Activated CD4-positive, alpha-beta memory T cell treated with anti-CD3 and anti-CD28 coated beads for 36 hours (primary cell): ENCODE results near the gene FUT6. TPM values are rescaled to one million over a fixed set of nuclear protein-coding genes. Genes with fewer than 3 reads are reported as not detected.
"Not testable (repeated sequence)": the region's sequence is repeated elsewhere in the genome, so short reads cannot be mapped to it uniquely, and the experiment has no call there.

Source experiments
- CTCF ChIA-PET: fragments of 350-600 bp; sonication (Branson Sonifier 250); formaldehyde crosslinking; loops from one replicate; lab custom pipeline; 2021; ENCODE audit warnings: antibody characterized with exemption, inconsistent platforms; lab: Charles Lee
- POLR2A ChIA-PET: fragments of 350-600 bp; sonication (Branson Sonifier 250); formaldehyde crosslinking; loops from one replicate; lab custom pipeline; 2021; ENCODE audit warnings: antibody characterized with exemption; lab: Charles Lee
- DNase-seq: peaks from one replicate; pipeline ENCODE4 v3.0.0-alpha.2; 2020
- H3K27ac Mint-ChIP-seq: one replicate; pipeline ENCODE4 v1.8.0; 2021; ENCODE audit warnings: mixed read lengths
- H3K27me3 Mint-ChIP-seq: one replicate; pipeline ENCODE4 v1.8.0; 2021; ENCODE audit warnings: mixed read lengths
- H3K36me3 Mint-ChIP-seq: one replicate; pipeline ENCODE4 v1.8.0; 2021; ENCODE audit warnings: mixed read lengths
- H3K4me1 Mint-ChIP-seq: one replicate; pipeline ENCODE4 v1.8.0; 2021; ENCODE audit warnings: low read depth, mixed read lengths
- H3K4me3 Mint-ChIP-seq: one replicate; pipeline ENCODE4 v1.8.0; 2021; ENCODE audit warnings: mild to moderate bottlenecking, mixed read lengths
- H3K9me3 Mint-ChIP-seq: one replicate; pipeline ENCODE4 v1.8.0; 2021; ENCODE audit warnings: mixed read lengths
- intact Hi-C: fragments of 100-400 bp; cut with micrococcal nuclease; formaldehyde crosslinking; loops from one replicate; pipeline ENCODE4 v1.15.1; 2023
- total RNA-seq, 2 experiments: library from RNA; stranded (reverse); gene quantifications; one replicate each; pipeline ENCODE4 v1.2.3, GENCODE V29; 2021

Gene FUT6
- total RNA-seq, 2 experiments from 2014 or later, result not detected

GRCh38 chr19:5786593-5787408, 52.7 kb downstream of the FUT6 start:
- no peak overlapping the region for H3K4me3 Mint-ChIP-seq
- POLR2A ChIA-PET, result no interaction called here
- no peak overlapping the region for H3K27ac Mint-ChIP-seq
- no peaks in the 10 kb centered on the region for H3K9me3 Mint-ChIP-seq
- H3K4me1 Mint-ChIP-seq, result peaks cover 9% of the 10 kb centered on the region
- peaks cover 35% of the 10 kb centered on the region for H3K36me3 Mint-ChIP-seq
- CTCF ChIA-PET, result no interaction called here
- intact Hi-C loops, result no loop called here
- no peak for DNase-seq
- H3K27me3 Mint-ChIP-seq, result no peaks in the 10 kb centered on the region

DNA sequence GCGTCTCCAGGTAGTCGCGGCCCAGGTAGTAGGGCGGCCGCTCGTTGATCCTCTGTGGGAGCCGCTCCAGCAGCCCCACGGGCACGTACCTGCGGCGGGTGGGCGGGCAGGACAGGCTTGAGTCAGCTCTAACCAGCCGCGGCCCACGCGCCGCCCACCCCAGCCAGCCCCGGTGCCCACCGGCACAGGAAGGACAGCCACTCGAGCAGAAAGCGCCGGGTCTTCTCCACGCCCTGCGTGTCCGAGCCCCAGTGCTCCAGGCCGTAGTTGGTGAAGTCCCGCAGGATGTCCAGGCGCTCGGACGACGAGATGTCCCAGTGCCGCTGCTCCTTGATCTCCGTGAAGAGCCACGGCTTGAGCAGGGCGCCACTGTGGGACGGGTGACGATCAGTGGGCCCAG, 54.1 kb downstream of the FUT6 start:
- Mint-ChIP-seq H3K4me3 (no peak overlapping the region), H3K9me3 (no peaks in the 10 kb centered on the region), H3K27me3 (no peaks in the 10 kb centered on the region), H3K4me1 (peaks cover 5% of the 10 kb centered on the region), H3K27ac (no peak overlapping the region), H3K36me3 (peaks cover 31% of the 10 kb centered on the region)
- DNase-seq, result no peak
- ChIA-PET POLR2A (no interaction called here), CTCF (no interaction called here)
- intact Hi-C loops, result no loop called here

GRCh38 chr19:5784581-5785147, 54.8 kb downstream of the FUT6 start, which contains the start of gene PRR22:
Gene PRR22, minus strand, starts transcription at chr19:5784746. Its CDS starts 86 bp downstream, at chr19:5784660.
- peaks cover 24% of the 10 kb centered on the region for H3K36me3 Mint-ChIP-seq
- POLR2A ChIA-PET, result no interaction called here
- CTCF ChIA-PET, result no interaction called here

GRCh38 chr19:5782945-5783919, 56.3 kb downstream of the FUT6 start:
- ChIA-PET CTCF (interaction anchor here (0.8 to 1.1 kb wide), 2 partner anchors 21 to 93 kb away, joined by 3 read pairs; no protein-coding TSS in a partner anchor), POLR2A (interaction anchor here (0.7 kb wide), 1 partner anchor 93 kb away, joined by 3 read pairs; the partner anchor contains the start of gene RPL36)
- no peaks in the 10 kb centered on the region for H3K27me3 Mint-ChIP-seq
- H3K27ac Mint-ChIP-seq, result no peak overlapping the region
- H3K4me3 Mint-ChIP-seq, result no peak overlapping the region
- DNase-seq, result no peak
- H3K36me3 Mint-ChIP-seq, result peaks cover 19% of the 10 kb centered on the region
- H3K9me3 Mint-ChIP-seq, result no peaks in the 10 kb centered on the region
- intact Hi-C loops, result no loop called here
- H3K4me1 Mint-ChIP-seq, result no peaks in the 10 kb centered on the region

More at GRCh38 chr19:5784581-5785147, 54.8 kb downstream of the FUT6 start, which contains the start of gene PRR22:
- intact Hi-C loops, result no loop called here
- DNase-seq, result no peak
- H3K9me3 Mint-ChIP-seq, result no peaks in the 10 kb centered on the region
- H3K4me1 Mint-ChIP-seq, result no peaks in the 10 kb centered on the region
- H3K4me3 Mint-ChIP-seq, result no peak within 1 kb of the TSS
- no peaks in the 10 kb centered on the region for H3K27me3 Mint-ChIP-seq
- no peak within 1 kb of the TSS for H3K27ac Mint-ChIP-seq

DNA sequence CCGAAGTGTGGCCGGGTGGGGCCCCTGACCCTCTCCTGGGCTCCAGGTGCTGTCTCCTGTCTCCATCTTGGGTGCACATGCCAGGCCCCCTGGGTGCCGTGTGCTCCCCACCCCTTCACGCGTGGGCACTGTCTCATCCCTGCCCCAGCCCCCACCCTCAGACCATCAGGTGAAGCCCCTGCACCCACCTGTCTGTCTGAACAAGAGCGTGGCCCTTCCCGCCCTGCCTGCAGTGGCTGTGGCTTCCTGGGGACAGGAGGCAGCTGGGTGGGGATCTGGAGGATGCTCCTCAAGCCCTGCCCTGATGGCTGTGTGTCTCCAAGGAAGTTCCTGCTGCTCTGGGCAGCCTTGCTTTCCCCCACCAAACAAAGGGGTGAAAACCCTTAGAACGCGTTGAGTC, 57.2 kb downstream of the FUT6 start:
- POLR2A ChIA-PET, result no interaction called here

DNA sequence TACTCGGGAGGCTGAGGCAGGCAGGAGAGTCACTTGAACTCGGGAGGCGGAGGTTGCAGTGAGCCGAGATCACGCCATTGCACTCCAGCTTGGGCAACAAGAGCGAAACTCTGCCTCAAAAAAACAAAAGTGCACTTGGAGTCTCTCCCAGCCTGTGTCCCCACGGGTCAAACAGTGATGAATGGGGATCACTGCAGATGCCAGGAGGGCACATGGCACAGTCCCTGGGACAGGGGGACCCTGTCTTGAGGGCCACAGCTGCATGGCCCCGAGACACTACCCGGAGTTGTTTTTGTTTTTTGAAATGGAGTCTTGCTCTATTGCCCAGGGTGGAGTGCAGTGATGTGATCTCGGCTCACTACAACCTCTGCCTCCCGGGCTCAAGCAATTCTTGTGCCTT, 58.6 kb downstream of the FUT6 start:
- DNase-seq, H3K36me3 Mint-ChIP-seq, H3K27ac Mint-ChIP-seq, intact Hi-C loops, H3K27me3 Mint-ChIP-seq, H3K4me1 Mint-ChIP-seq, H3K9me3 Mint-ChIP-seq, H3K4me3 Mint-ChIP-seq: not testable (repeated sequence)
- ChIA-PET POLR2A (interaction anchor here (0.6 kb wide), 1 partner anchor 55 kb away, joined by 3 read pairs; no protein-coding TSS in a partner anchor), CTCF (interaction anchor here (2.4 kb wide), 1 partner anchor 23 kb away, joined by 10 read pairs; no protein-coding TSS in a partner anchor)

More for the DNA sequence above, 57.2 kb downstream of the FUT6 start:
- peaks cover 16% of the 10 kb centered on the region for H3K36me3 Mint-ChIP-seq
- no peaks in the 10 kb centered on the region for H3K9me3 Mint-ChIP-seq
- DNase-seq, result no peak
- intact Hi-C loops, result no loop called here
- H3K4me3 Mint-ChIP-seq, result no peak overlapping the region
- no peaks in the 10 kb centered on the region for H3K27me3 Mint-ChIP-seq
- H3K27ac Mint-ChIP-seq, result no peak overlapping the region
- no peaks in the 10 kb centered on the region for H3K4me1 Mint-ChIP-seq
- CTCF ChIA-PET, result no interaction called here

Other genes starting within 250 kb of the FUT6 start
- 10 to 100 TPM; 63.5 to 76.4 TPM for gene SAFB2, start 216.9 kb downstream of the FUT6 start, total RNA-seq
- gene SAFB, start 216.6 kb downstream of the FUT6 start, total RNA-seq, result 100 to 1,000 TPM; 103 to 113 TPM
- gene MICOS13, start 159.2 kb downstream of the FUT6 start, total RNA-seq, result 10 to 100 TPM; 50.9 to 55.3 TPM
- gene HSD11B1L, start 158.7 kb downstream of the FUT6 start, total RNA-seq, result 1 to 10 TPM; 3.8 to 4.1 TPM
- gene RPL36, start 149.4 kb downstream of the FUT6 start, total RNA-seq, result 1,000 to 10,000 TPM; 1,487 to 1,524 TPM
- gene LONP1, start 119.6 kb downstream of the FUT6 start, total RNA-seq, result 100 to 1,000 TPM; 178 to 181 TPM
- gene CATSPERD, start 119.1 kb downstream of the FUT6 start, total RNA-seq, result not detected
- 1 to 10 TPM; 2.2 to 2.6 TPM for gene PRR22, start 55.0 kb downstream of the FUT6 start, total RNA-seq
- 10 to 100 TPM; 41.9 to 44.4 TPM for gene DUS3L, start 48.5 kb downstream of the FUT6 start, total RNA-seq
- gene NRTN, start 34.6 kb downstream of the FUT6 start, total RNA-seq, result under 1 TPM; 0.22 to 0.97 TPM
- not detected for gene FUT3, start 11.7 kb upstream of the FUT6 start, total RNA-seq
- under 1 TPM; 0.15 to 0.24 TPM for gene FUT5, start 30.8 kb upstream of the FUT6 start, total RNA-seq
- 100 to 1,000 TPM; 224 to 226 TPM for gene NDUFA11, start 64.1 kb upstream of the FUT6 start, total RNA-seq
- gene VMAC, start 65.2 kb upstream of the FUT6 start, total RNA-seq, result 1 to 10 TPM; 2.9 to 3.3 TPM
- gene CAPS, start 74.6 kb upstream of the FUT6 start, total RNA-seq, result 1 to 10 TPM; 3.7 to 3.9 TPM
- gene RANBP3, start 138.4 kb upstream of the FUT6 start, total RNA-seq, result 10 to 100 TPM; 78.1 to 81.3 TPM